Putamen (tissue), 1 donor: ENCODE measurements around the gene PLCB4.

Experiments used
- DNase-seq: peaks from one replicate; pipeline ENCODE4 v3.0.0-alpha.2; 2016; ENCODE audit warnings: low spot score

The PLCB4 gene

DNA sequence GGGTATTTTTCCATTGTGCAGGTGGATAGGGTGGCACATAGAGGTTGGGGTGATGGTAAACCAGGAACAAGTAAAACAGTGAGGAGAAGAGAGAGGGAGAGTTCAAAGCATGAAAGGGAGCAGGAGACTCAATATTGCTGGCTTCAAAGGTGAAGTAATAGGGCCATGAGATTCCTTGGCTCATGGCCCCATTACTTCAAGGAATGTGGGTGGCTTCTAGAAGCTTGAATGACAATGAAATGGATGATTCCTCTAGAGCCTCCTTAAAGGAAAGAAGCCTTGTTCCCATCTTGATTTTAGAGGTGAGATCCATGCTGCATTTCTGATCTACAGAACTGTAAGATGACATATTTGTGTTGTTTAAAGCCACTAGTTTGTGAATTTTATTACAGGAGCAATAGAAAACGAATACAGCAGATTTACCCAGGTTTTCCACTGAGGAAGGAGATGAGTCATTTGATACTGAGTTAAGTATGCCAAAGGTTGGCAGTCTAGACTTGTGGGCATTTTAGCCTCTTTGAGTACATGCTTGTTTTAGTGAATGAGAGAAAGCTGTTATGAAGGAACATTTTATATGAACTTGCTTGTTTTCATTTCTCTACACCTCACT, 110.4 kb downstream of the PLCB4 start:
- DNase-seq = no peak

- no peak for DNase-seq
Observed at GRCh38 chr20:9179867-9180266, 111.0 kb downstream of the PLCB4 start.

GRCh38 chr20:9180481-9181257, 111.8 kb downstream of the PLCB4 start:
- DNase-seq = no peak

GRCh38 chr20:9185511-9185910, 116.6 kb downstream of the PLCB4 start:
- DNase-seq = no peak

GRCh38 chr20:9186396-9186795, 117.5 kb downstream of the PLCB4 start:
- DNase-seq = no peak

GRCh38 chr20:9195031-9195430, 126.1 kb downstream of the PLCB4 start:
- no peak for DNase-seq

GRCh38 chr20:9196110-9196509, 127.2 kb downstream of the PLCB4 start:
- DNase-seq = no peak

DNA sequence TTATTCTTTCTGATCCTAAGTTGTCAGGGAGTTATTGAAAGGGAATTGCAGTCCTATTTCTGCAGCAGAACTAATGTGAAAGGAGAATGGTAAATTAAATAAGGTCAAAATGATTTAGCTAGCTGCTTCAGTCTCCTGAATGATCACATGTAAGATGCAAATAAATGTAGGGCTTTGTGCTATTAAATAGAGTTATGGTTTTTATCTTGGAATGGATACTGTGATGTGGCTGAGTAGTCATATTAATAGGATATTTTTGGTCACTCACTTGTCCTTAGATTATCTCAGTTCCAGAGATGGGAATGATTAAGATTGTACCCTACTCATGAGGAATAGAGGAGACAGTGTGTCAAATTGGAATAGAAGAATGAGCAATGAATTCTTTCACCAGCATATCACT, 129.6 kb downstream of the PLCB4 start:
- DNase-seq = no peak

- DNase-seq = no peak
Observed at GRCh38 chr20:9200196-9200595, 131.3 kb downstream of the PLCB4 start.

DNA sequence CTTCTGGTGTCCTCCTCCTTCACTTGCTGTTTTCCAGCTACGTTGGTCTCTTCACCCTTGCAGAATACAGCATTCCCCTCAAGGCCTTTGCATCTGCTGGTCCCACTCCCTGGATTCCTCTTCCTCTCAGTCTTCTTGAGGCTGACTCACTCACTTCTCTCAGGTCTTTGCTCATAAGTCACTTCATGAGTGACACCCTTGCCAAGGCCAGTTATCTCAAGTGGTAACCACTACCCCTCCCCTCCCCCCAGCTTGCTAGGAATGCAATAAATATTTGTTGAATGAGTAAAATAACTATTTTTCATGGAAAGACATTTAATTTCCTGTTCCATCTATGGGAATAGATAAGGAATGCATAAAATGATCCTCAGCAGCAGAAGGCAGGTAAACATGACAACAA, 131.7 kb downstream of the PLCB4 start:
- DNase-seq = no peak

- DNase-seq = no peak
Observed at GRCh38 chr20:9202420-9203080, 133.7 kb downstream of the PLCB4 start.

GRCh38 chr20:9203081-9203447, 134.2 kb downstream of the PLCB4 start:
- DNase-seq = no peak

DNA sequence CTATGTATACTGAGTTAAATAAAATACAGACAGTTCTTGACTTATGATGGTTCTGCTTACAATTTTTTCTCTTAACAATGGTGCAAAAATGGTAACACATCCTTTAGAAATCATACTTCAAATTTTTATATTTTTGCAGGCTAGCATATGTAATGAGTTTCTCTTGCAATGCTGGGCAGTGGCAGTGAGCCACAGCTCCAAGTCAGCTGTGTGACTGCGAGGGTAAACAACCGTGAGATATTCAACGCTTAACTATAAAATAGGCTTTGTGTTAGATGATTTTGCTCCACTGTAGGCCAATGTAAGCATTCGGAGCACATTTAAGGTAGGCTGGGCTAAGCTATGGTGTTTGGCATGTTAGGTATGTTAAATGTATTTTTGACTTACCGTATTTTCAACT, 136.1 kb downstream of the PLCB4 start:
- no peak for DNase-seq

DNA sequence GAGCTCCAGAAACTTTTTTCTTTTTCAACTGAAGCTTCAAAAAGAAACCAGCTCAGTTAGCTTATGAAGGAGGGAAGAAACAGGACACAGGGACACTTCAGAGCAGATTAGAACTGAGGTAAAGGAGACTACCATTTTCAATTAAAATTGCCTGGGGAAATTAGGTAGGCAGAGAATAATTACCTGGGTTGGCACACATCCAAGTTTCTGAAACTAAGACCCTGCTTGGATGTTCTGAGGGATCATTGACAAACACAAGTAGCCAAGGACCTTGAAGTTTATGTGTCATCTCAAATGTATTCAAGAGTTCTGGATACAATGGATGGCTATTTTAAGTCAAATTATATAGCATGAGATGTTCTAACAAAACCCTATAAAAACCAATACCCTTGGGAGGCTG, 137.6 kb downstream of the PLCB4 start:
- DNase-seq = no peak

DNA sequence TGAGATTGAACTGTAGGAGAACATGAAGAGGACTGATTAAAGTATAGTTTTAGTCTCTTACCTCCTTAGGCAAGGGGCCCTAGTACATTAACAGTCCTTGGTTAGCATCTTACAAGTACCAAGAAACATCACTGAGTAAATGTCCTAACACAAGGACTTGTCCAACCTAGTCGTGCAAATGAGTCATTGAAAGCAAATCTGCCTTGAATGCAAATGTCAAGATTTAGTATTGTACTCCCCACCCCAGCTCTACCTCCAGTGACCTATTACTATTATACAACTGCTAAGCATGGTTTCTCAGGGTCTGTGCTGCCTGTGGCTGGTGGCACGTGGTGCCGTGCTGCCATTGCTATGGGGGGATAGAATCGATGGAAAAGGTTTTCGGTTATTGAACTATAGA, 138.4 kb downstream of the PLCB4 start:
- no peak for DNase-seq

GRCh38 chr20:9210356-9210755, 141.5 kb downstream of the PLCB4 start:
- no peak for DNase-seq

DNA sequence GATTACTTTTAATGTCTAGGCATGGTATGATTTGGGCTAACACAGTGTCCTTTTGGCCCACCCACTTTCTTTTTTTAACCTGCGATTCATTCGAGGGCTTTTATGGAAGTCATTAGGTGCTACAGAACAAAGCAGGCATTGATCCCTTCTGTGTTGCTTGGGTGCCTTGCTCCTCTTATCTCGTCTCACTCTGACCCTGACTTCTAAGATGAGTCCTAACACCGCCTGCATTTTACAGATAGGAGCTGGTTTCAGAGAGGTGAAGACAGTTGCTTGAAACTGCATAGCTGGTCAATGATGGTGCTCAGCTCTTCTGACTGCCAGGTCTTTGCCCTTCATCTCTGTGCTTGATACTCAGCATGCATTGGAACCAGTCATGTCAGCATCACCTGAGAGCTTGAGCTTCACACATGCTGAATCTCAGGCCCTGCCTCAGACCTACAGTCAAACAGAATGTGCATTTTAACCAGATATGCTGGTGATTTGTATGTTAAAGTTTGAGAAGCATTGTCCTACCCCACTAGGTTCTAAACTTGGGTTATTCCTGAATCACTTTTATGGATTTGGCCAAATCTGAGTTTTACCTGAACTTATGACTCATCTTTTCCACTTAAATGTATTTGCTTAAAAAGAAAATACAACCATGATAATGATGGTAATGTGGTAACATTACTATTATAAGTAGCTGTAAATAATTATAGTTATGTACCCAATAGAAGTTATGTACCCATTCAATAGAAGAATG, 142.3 kb downstream of the PLCB4 start:
- no peak for DNase-seq

DNA sequence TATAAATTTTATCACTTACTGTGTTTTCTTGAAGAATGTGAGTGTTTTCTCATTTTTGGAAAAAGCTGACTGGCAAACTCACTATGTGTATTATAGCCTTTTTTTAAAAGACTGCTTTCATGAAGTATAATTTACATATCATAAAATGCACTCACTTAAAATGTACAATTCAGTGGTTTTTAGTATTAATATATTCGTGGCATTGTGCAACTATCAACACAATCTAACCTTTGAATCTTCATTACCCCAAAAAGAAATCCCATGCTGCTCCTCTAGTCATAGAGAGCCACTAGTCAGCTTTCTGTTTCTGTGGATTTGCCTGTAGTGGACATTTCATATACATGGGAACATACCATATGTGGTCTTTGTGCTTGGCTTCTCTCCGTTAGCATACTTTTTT, 143.8 kb downstream of the PLCB4 start:
- no peak for DNase-seq

GRCh38 chr20:9214685-9215084, 145.8 kb downstream of the PLCB4 start:
- no peak for DNase-seq

DNA sequence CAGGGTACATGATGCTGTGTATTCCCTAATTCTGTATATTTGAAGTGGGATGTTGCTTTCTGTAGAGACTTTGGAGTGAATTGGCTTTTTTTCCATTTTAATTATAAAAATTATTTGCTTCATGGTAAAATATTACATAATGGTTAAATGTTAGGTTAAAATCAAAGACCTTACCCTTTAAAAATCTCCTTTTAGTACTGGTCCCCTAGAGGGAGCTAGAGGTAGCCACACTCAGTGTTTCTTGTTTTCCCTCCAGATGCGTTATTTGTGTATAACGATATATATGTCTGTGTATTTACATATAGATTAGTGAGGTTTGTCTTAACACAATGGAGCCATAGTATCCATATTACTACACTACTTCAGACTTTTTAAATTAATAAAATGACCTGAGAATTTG, 146.7 kb downstream of the PLCB4 start:
- DNase-seq = no peak

DNA sequence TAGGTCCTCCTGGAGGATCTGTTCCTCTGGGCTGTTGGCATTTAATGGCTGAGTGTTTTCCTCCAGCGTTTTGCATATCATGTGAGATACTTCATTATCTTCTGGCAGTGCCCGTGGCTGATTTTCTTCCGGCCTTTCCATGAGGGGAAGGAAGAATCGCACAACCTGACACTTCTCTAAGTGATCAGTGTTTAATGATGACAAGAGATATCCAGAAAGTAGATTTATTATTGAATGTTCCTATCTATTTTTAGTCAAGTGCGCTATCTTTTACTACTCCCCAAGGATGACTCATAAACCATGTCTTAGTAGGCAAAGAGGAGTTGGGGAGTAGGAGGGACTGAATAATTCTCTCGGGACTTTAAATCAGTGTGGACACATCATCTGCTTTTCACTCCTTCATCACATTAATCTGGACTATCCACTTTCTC, 149.7 kb downstream of the PLCB4 start:
- peak; percentile 42 for DNase-seq

DNA sequence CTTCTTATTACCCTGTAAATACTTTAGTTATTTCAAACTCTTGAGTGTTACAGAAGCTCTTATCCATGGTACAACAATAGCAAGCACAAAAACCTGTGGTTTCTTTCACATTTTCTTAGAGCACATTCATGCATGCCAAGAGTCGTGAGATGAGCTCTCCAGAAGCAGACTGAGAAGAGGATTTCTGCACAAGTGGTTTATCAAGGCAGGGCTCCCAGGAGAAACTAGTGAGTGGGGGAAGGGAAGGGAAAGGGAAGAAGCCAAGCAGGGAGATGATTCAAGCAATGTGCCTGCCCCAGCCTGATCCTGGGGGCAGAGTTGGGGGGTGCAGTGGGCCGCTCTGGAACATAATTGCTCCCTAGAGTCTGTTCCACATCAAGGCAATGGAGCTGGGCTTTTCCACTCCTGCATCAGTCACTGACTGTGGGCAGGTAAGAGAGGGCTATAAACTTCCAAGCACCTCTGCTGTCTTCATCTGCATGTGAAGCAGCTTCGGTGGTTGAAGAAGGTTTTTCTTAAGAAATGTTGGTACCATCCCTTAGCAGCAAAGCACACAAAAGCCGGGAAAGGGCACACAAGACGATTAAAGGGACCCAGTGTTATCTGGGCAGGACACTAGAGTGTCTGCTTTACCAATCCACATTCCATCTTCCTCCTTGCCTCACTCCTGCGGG, 152.1 kb downstream of the PLCB4 start:
- no peak for DNase-seq
